Dermis blood vessel endothelial cell (primary cell): Measurements from ENCODE around the gene C6orf58. TPM values are rescaled to one million over a fixed set of nuclear protein-coding genes. Genes with fewer than 3 reads are reported as not detected.

ENCODE experiments used
- DNase-seq: peaks from one replicate; pipeline ENCODE4 v3.0.0; 2010
- total RNA-seq: library from RNA; depleted of rRNA; stranded (reverse); fragments of >200 nt; gene quantifications from 2 replicates; pipeline ENCODE4 v1.2.3, GENCODE V29; 2014

C6orf58 gene
- total RNA-seq, result not detected in 2 replicates

DNA sequence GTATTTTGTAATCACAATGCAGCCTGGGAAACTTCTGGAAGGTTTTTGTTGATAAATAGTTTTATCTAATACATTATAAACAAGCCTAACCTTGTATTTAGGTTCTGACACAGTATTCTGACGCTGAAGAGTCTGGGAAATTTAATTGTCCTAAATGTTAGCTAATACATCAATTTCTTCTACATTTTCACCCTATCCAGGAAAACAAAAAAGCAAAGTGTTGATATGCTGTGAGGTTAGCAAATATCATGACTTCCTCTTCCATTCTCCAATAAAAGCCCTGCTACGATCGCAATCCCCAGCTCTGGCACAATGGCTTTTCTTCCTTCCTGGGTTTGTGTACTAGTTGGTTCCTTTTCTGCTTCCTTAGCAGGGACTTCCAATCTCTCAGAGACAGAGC lies at the start of gene C6orf58:
Gene C6orf58 (plus strand): TSS at position 301 of the 400 bp plus-strand sequence. CDS start 12 bp downstream, at position 313.
- no peak for DNase-seq

DNA sequence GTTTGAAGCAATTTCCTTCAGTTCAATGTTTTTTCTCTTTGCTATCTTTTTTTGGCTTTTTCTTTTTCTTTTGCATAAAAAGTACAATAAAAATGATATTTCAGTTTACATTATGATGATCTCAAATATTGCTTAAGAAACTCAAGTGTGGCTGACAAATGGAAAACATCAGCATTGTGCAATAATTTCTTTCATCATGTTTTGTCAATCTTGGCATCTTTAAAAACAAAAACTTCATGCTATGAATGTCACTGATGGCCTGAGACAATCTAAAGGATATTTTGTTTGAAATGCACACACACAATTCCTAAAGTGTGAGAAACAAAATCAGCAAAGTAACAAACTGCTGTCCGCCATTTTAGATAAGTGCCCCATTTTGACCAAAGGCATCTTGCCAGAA lies 44.0 kb upstream of the C6orf58 start:
- no peak for DNase-seq

DNA sequence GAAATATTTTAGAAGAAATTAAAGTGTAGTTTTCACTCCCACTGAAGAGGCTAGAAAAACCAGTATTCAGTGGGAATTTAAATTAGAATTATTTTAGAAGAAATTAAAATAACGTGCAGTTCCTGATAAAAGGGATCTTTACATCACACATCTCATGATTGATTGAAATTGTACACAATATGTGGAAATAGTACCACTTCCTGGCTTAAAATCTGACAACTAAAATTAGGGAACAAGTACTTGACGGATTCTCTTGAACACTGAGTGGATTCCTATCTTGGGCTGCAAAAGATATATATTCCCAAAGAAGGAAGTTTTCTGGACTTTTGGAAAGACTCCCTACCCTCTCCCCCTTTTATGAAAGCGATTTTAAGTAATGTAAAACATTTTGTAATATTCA lies 43.2 kb upstream of the C6orf58 start:
- no peak for DNase-seq

DNA sequence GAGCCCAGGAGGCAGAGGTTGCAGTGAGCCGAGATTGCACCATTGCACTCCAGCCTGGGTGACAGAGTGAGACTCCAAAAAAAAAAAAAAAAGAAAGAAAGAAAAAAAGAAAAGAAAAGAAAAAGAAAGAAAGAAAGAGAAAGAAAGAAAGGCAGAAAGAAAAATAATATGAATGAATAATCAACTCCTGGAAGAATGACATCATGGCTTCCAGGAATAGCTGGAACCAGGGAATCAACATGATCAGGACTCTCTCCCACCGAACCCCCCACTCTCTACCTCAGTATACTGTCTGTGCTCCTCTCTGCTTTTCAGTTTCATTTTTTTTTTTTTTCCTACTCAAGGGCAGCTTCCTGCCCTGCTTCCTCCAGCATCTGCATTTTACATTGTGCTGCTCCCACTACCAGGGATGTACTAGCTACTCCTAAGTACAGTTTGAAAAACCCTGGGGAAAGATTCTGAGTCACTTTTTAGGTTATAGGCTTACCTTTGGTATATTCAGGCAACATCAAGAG lies 38.2 kb upstream of the C6orf58 start:
- DNase-seq, result no peak

DNA sequence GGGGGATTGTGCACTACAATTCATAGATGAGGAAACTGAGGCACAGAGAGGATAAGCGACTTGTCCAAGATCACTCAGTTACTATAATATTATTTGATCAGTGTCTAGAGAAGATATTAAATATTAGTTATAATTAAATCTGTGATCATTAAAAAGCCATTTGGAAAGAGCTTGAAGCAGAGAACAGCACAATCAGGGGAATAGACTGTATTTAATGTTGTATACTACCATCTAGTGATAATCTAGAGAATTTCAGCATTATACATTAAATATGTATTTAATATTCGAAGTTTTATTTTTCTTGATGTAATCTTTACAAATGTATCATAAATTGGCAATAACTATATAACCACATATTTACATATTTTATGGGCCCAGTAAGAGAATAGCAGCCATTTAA lies 37.7 kb upstream of the C6orf58 start:
- DNase-seq, result peak; percentile 42

DNA sequence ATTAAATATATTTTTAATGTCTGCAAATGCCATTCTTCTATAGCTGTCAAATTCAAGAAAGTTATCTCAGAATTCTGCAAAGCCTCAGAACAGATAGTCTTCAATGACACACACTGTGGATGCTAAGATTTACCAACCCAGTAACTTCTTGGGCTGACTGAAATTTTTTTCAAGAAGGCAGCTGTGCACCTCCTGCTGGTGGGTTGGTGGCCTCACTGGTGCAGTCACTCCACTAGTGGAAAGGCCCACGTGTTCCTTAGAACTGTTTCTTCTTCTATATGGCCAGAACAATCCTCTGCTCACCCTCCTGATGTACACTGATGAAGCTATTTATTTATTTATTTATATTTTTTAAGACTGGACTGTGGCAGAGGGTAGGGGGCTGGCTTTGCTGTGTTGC lies 29.8 kb upstream of the C6orf58 start:
- peak; percentile 13 for DNase-seq

DNA sequence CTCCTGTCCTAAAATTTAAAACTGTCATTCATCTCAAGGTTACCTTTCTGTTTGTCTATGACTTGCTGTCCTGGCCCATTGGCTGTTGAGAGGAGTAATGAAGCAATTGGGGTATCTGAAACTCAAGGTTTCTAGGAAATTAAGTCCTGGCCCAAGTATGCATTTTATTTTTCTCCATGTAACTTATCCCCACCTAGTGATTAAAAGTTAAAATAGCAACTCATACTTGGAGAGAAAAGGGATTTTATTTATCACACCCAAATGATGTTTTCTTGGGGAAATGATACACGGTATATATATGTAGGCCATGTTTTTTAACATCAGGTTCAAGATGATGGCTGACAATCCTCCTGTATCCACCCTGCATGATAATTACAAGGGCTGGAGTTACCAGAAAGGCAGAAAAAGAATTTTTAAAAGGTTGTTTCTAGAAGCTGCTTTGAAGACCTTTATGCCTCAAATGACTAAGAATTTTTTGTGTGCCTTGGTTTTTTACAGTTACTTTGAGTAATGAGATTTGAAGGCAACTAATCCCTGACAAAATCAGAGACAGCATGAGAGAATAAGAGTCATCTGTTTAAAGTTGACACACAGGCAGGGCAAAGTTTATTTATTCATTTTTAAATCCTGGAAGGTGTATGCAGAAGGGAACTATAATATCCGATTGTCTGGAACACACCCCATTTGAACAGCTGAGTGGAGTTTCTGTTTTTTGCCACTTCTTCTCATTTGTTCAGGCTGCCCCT lies 28.9 kb upstream of the C6orf58 start:
- DNase-seq, result peak; percentile 19

DNA sequence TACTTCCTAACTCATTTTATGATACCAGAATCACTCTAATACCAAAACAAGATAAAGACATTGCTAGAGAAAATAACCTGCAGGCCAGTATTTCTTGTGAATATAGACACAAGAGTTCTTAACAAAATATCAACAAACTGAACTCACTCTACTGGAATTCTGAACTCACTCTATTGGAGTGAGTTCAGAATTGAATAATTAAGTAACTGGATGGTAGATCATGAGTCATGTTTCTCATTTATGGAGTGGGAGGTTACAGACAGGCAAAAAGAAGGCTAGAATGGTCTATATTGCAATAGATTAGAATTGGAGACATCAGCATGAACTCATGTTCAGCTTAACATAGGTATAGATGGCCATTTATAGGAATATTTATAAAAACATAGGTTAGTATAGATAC lies 26.6 kb upstream of the C6orf58 start:
- DNase-seq, result no peak

DNA sequence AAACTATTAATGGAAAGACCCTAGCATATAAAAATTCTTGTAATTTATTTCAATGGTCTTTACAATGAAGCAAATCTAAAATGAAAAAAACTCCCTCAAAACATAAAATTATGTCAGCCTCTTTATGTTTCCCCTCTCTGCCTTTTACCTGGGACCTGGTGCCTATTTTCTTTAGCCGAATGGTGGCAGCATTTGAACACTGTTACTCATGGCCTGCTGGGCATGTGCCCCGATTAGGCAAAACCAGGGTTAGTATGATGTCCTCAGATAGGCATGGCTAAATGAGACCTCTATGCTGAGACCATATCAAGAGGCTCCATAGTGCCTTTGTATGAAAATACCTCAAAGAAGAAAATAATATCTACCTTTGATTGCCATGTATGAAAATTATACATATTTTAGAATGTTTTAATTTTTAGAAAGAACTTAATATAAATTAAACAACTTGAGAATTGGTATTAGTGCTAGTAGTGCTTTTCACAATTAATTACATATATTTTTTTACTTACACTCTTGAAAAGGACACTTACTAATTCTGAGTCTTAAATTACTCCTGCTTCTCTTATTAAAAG lies 22.5 kb upstream of the C6orf58 start:
- DNase-seq, result peak; percentile 47

DNA sequence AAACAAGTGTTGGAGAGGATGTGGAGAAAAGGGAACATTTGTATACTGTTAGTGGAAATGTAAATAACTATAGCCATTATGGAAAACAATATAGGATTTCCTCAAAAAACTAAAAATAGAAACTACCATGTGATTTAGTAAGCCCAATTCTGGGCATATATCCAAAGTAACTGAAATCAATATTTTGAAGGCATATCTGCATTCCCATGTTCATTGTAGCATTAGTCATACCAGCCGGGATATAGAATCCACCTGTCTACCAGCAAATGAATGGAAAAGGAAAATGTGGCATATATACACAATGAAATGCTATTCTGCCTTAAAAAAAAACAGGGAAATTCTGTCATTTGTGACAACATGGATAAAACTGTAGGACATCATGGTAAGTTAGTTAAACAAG lies 15.3 kb upstream of the C6orf58 start:
- DNase-seq, result no peak

DNA sequence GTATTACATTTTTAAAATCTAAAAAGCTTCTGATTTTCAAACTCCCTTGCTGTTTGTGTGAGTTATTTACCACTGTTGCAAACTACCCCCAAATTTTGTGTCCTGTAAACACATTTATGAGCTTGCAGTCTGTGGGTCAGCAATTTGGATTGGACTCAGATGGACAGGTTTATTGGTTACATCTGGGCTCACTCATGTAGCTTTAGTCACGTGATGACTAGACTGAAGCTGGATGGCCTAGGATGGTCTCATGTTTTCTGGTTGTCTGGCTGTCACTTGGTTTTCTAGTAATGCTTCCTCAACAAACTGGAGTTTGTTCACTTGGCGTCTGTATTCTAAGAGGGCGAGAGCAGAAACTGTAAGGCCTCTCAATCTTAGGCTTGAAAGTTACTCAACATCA lies 12.2 kb upstream of the C6orf58 start:
- DNase-seq, result no peak

DNA sequence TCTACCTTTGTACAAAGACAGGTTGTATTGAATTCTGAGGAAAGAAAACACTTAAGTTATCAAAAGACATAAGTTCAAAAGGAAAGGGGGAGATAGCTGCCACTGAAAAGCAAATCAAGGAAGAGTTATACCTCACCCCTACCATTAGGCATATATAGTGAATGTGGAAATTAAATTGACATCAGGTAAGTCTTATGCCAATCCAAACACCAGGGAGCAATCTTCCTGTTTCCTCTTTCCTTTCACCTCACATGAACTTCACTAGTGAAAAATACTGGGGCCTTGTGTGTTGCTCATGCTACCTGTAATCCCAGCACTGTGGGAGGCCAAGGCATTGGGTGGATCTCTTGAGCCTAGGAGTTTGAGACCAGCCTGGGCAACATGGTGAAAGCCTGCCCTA lies 10.9 kb upstream of the C6orf58 start:
- no peak for DNase-seq

DNA sequence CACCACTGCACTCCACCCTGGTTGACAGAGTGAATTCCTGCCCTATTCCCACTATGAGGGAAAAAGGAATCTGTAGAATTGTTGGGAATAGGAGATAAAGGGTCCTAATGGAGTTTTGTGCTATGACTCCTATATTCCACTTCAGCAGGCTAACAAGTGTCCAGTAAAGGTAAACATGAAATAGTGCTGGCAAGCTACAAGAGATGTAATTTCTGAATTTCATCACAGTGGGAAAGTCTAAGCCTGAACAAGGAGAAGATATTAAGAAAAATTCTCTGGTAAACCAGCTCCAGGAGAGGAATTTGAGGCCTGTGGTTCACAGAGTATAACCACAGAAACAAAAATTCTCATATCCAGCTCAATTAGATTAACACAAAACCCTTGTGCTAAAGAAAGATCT lies 10.3 kb upstream of the C6orf58 start:
- no peak for DNase-seq

DNA sequence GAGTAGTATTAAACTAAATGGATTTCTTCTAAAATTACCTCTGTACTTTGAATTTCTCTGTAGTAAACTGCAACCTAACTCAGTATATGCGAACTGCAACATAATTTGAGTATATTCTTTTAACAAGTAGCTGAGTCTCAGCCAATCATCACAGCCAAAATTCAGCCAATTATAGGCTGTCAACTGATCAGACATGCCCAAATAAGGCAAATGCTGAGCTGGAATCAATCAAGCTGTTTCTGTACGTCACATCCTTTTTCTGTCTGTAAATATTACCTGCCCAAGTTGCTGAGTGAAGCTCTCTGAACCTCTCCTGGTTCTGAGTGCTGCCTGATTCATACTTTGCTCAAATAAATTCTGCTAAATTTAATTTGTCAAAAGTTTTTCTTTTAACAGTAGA lies 9.5 kb upstream of the C6orf58 start:
- no peak for DNase-seq

DNA sequence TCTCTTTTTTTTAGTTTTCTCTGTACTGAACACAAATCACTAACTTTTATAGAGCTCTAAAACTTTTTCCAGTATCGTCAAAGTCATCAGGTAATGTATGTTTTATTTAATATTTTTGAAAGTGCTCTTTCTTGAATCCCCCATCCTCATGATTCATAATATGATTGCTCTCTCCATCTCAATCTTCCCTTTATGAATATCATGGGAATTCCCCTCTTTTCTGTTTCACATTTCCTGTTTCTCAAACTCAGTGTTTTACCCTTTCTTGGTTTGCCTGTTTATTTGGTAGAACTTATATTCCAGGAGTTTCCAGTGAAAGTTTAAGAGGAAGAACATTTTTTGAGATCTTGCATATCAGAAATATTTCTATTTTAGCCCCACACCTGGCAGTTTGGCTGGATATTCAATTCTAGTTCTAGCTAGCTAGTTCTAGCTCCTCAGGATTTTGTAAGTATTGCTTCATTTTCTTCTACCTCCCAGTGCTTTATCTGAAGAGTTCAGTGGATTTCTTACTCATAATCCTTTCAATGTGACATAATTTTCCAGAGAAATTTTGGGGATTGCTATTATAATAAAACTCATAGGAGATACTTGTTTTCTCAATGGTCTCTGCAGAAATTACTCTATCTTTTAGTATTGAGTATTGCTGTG lies 6.1 kb upstream of the C6orf58 start:
- DNase-seq, result no peak

DNA sequence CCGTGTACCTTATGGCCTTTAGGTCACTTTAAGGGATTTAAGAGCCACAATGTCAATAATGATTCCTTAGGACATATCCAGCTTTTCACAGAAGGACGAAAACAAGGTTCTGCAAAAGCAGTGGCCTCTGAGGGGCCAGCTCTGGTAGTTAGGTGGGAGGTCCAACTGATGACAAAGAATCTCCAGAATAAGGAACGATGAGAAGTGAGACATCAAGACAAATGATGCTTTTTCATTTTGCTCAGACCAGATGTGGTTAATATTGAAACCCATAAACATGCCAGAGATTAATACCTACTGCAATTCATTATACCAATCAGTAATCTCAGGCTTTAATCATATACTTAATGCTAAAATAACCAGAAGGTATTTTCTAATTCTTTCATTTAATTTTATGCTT lies 1.9 kb downstream of the C6orf58 start:
- DNase-seq, result no peak

DNA sequence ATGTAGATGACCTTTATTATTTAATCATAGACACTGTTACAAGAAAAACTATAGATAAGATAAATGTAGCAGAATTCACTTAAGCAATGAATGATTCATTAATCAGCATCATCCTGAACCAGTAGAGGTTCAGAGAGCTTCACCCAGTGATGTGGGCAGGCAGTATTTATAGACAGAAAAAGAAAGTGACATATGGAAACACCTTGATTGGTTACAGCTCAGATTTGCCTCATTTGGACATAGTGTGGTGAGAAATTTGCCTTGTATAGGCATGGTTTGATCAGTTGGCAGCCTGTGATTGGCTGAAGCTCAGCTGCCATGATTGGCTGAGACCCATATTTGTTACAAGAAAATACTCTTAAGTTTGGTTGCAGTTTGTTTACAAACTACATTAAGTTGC lies 4.6 kb downstream of the C6orf58 start:
- DNase-seq, result no peak

DNA sequence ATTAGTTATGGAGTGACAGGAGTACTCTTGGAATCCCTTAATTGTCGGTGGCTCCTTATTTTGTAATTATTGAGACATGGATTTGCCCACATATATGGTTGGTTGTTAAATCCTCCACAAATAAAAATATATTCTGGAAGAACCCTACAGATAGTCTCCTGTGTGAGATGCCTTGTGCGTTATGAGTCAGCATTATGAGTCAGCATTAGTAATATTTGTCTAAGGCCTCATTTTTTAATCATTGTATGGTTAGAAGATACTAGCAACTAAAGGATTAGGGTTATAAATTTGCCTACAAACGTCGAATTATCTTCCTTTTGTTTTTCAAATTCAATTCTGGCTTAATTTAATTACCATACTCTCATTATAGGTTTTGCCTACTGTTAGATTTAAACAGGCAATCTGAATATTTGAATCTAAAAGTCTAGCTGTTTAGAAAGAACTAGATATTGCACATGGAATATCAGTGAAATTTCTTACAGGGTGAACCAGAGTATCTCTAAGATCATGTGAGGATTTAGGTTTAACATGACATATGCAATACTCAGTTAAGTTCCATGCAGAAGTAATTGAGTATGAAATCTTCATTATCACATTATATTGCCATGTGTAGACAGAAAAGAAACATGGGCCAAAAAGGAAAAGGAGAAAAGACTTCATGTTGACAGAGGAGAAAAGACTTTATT lies 5.9 kb downstream of the C6orf58 start:
- DNase-seq, result peak; percentile 39

DNA sequence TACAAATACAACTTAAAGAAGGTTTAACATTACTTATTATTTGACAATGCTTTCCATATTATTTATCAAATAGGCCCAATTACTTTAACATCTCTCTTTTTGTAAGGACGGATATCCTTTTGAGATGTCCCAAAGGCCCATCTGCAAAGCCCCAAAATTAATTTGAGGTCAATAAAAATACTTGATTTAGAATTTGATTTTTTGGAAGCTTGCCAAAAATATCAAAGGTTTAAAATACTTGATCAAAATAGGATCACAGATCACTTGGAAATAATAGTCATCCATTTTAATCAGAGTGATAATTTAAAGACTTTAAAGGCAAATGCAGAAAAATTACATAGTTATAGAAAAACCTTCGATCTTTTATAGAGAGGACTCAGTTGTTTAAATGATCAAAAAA lies 8.1 kb downstream of the C6orf58 start:
- no peak for DNase-seq

DNA sequence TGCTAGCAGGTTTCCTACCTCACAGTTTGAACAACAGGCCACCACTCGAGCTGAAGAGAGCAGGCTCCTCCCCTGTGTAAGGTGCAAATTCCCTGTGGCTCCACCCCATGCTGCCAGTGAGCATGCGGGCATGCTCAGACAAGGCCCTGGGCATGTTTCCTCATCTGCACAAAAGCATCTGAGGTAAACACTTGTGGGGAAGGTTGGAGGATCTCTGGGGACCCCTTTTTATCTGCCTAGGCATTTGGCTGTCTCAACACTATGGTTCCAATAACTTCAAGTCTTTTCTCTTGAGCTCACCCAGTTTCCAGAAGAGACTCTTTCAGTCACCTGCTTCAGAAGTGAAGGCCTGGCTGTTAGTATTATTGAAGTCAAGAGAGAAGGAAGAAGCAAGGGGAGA lies 9.4 kb downstream of the C6orf58 start:
- no peak for DNase-seq

DNA sequence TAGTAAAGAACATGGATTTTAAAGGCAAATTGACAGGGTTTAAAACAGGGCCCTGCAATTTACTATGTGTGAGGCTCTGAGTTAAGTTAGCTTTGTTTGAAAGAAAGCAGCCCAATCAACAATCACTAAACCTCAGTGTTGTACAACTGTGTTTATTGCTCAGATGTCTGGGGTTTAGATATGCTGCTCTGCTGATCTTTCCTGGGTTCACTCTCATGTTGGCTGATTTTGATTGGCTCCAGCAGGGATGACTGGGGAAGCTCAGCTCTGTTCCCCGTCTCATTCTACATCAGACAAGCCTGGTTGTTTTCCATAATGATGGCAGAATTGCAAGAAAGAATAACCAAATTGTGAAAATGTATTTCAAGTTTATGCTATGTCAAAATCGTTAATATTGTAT lies 10.9 kb downstream of the C6orf58 start:
- DNase-seq, result no peak

DNA sequence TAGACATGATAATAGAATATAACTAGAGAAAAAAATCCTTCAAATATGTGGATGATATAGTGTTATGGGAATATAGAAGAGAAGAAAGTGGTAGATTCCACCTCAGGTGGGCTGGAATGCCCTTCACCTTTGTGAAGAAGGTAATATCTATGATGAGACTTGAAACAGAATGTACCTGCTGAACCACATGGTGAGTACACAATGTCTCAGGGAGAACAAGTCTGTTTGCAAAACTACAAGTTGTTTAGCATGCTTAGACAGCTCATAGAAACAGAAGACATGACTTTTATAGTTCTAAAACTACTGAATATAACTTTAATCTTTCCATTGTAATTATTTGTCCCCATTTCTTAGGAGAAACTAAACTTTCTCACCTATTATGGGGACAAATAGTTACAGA lies 12.2 kb downstream of the C6orf58 start:
- no peak for DNase-seq

DNA sequence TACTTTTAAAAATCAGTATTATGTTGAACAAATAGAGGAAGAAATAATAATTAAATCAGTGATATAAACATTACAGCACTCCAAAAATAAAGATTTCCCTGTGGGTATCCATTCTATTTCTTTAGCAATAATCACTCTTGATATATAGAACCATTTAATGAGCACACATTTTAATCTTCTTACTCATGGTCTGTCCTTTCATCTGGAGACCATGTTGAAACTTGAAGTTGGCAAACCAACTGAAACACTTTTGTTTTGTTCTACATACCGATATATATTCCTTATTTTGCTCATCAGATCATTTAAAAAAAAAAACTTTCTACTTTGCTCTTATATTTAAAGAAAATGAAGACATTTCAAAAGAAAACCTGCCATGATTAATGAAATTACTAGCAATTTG lies 13.4 kb downstream of the C6orf58 start:
- DNase-seq, result no peak
